Measurements from ENCODE around the gene EPG5. TPM values are rescaled to one million over a fixed set of nuclear protein-coding genes. Genes with fewer than 3 reads are reported as not detected.
A peak's percentile ranks its signal among the peaks of the same experiment; 100 is the strongest.
"Not testable (repeated sequence)": the region's sequence is repeated elsewhere in the genome, so short reads cannot be mapped to it uniquely, and the experiment has no call there.

The EPG5 gene
- total RNA-seq, 1 donor from 2014 or later, result 29.0 TPM

- Histone ChIP-seq H3K9ac (ENCODE audit: low read length) (peak overlapping the region; percentile 57), H3K9me3 (ENCODE audit: insufficient read depth, low read depth, low read length) (no peaks in the 10 kb centered on the region), H3K4me2 (ENCODE audit: low read length) (peak overlapping the region; percentile 54), H4K20me1 (ENCODE audit: insufficient read depth, low read length) (no peaks in the 10 kb centered on the region), H3K4me3 (ENCODE audit: insufficient read depth, low read depth, low read length) (no peak overlapping the region), H3K79me2 (ENCODE audit: insufficient read depth, low read length) (peaks cover 69% of the 10 kb centered on the region), H3K27ac (ENCODE audit: low read depth, low read length) (peak overlapping the region; percentile 81), H3K4me1 (ENCODE audit: insufficient read depth, low read length) (peaks cover 38% of the 10 kb centered on the region), H3K27me3 (ENCODE audit: insufficient read depth, low read length) (no peaks in the 10 kb centered on the region), H2AFZ (ENCODE audit: low read depth, low read length) (no peak overlapping the region), H3K36me3 (ENCODE audit: insufficient read depth, low read length) (no peaks in the 10 kb centered on the region)
- no peak for TF ChIP-seq CTCF (IDR thresholded peaks at IDR 0.05; ENCODE audit: insufficient read depth, low read depth, low read length)
- TF ChIP-seq EZH2 (IDR thresholded peaks at IDR 0.05; ENCODE audit: insufficient read depth, low read length), result no peak
- H3K27me3 Mint-ChIP-seq (ENCODE audit: low read depth, unreplicated experiment), result no peaks in the 10 kb centered on the region
- H3K27ac Mint-ChIP-seq (ENCODE audit: unreplicated experiment), result peak overlapping the region; percentile 88
- FAIRE-seq, result peak; percentile 73
- H3K36me3 Mint-ChIP-seq (ENCODE audit: low read depth, unreplicated experiment), result peaks cover 11% of the 10 kb centered on the region
- H3K4me1 Mint-ChIP-seq (ENCODE audit: low read depth, unreplicated experiment), result peaks cover 43% of the 10 kb centered on the region
- no peak overlapping the region for H3K4me3 Mint-ChIP-seq (ENCODE audit: unreplicated experiment)
- H3K9me3 Mint-ChIP-seq (ENCODE audit: unreplicated experiment), result no peaks in the 10 kb centered on the region
- DNase-seq (ENCODE audit: low read depth), result peak; percentile 94
Observed at GRCh38 chr18:45962461-45962860, 4.7 kb downstream of the EPG5 start.

GRCh38 chr18:45959484-45959883 lies 7.6 kb downstream of the EPG5 start:
- H3K4me2 ChIP-seq (ENCODE audit: low read length); H4K20me1 ChIP-seq (ENCODE audit: insufficient read depth, low read length); H3K27me3 Mint-ChIP-seq (ENCODE audit: low read depth, unreplicated experiment); H3K27me3 ChIP-seq (ENCODE audit: insufficient read depth, low read length); H3K9me3 ChIP-seq (ENCODE audit: insufficient read depth, low read depth, low read length); H3K36me3 ChIP-seq (ENCODE audit: insufficient read depth, low read length); H3K4me3 ChIP-seq (ENCODE audit: insufficient read depth, low read depth, low read length); DNase-seq (ENCODE audit: low read depth); H3K27ac ChIP-seq (ENCODE audit: low read depth, low read length); H3K4me3 Mint-ChIP-seq (ENCODE audit: unreplicated experiment); H3K9me3 Mint-ChIP-seq (ENCODE audit: unreplicated experiment); FAIRE-seq; H3K9ac ChIP-seq (ENCODE audit: low read length); H3K27ac Mint-ChIP-seq (ENCODE audit: unreplicated experiment); H3K36me3 Mint-ChIP-seq (ENCODE audit: low read depth, unreplicated experiment); H2AFZ ChIP-seq (ENCODE audit: low read depth, low read length): not testable (repeated sequence)
- peaks cover 64% of the 10 kb centered on the region for H3K79me2 ChIP-seq (ENCODE audit: insufficient read depth, low read length)
- peaks cover 59% of the 10 kb centered on the region for H3K4me1 Mint-ChIP-seq (ENCODE audit: low read depth, unreplicated experiment)
- H3K4me1 ChIP-seq (ENCODE audit: insufficient read depth, low read length), result peaks cover 50% of the 10 kb centered on the region

- DNase-seq (ENCODE audit: low read depth) (peak; percentile 51), FAIRE-seq (no peak)
- no peak for TF ChIP-seq EZH2 (IDR thresholded peaks at IDR 0.05; ENCODE audit: insufficient read depth, low read length)
- no peak for TF ChIP-seq CTCF (IDR thresholded peaks at IDR 0.05; ENCODE audit: insufficient read depth, low read depth, low read length)
- H3K27ac Mint-ChIP-seq (ENCODE audit: unreplicated experiment), result peak overlapping the region; percentile 41
- H3K4me1 Mint-ChIP-seq (ENCODE audit: low read depth, unreplicated experiment), result peaks cover 66% of the 10 kb centered on the region
- Histone ChIP-seq H3K36me3 (ENCODE audit: insufficient read depth, low read length) (peaks cover 6% of the 10 kb centered on the region), H3K9ac (ENCODE audit: low read length) (no peak overlapping the region), H4K20me1 (ENCODE audit: insufficient read depth, low read length) (no peaks in the 10 kb centered on the region), H3K4me2 (ENCODE audit: low read length) (peak overlapping the region; percentile 35), H3K4me3 (ENCODE audit: insufficient read depth, low read depth, low read length) (no peak overlapping the region), H3K27me3 (ENCODE audit: insufficient read depth, low read length) (no peaks in the 10 kb centered on the region), H2AFZ (ENCODE audit: low read depth, low read length) (no peak overlapping the region), H3K4me1 (ENCODE audit: insufficient read depth, low read length) (peaks cover 56% of the 10 kb centered on the region), H3K79me2 (ENCODE audit: insufficient read depth, low read length) (peaks cover 59% of the 10 kb centered on the region), H3K9me3 (ENCODE audit: insufficient read depth, low read depth, low read length) (no peaks in the 10 kb centered on the region), H3K27ac (ENCODE audit: low read depth, low read length) (no peak overlapping the region)
- H3K4me3 Mint-ChIP-seq (ENCODE audit: unreplicated experiment), result no peak overlapping the region
- no peaks in the 10 kb centered on the region for H3K9me3 Mint-ChIP-seq (ENCODE audit: unreplicated experiment)
- H3K36me3 Mint-ChIP-seq (ENCODE audit: low read depth, unreplicated experiment), result peaks cover 9% of the 10 kb centered on the region
- H3K27me3 Mint-ChIP-seq (ENCODE audit: low read depth, unreplicated experiment), result no peaks in the 10 kb centered on the region
Observed at GRCh38 chr18:45958730-45959129, 8.4 kb downstream of the EPG5 start.
